GM19025 (cell line): ENCODE data around the gene IFI30.

Source experiments
- ATAC-seq: cut with Tn5 transposase; IDR thresholded peaks from one replicate; pipeline ENCODE4 v1.9.1; 2021; ENCODE audit warnings: mild to moderate bottlenecking, low read depth, moderate library complexity; ENCODE audit not compliant: unreplicated experiment

IFI30 gene

DNA sequence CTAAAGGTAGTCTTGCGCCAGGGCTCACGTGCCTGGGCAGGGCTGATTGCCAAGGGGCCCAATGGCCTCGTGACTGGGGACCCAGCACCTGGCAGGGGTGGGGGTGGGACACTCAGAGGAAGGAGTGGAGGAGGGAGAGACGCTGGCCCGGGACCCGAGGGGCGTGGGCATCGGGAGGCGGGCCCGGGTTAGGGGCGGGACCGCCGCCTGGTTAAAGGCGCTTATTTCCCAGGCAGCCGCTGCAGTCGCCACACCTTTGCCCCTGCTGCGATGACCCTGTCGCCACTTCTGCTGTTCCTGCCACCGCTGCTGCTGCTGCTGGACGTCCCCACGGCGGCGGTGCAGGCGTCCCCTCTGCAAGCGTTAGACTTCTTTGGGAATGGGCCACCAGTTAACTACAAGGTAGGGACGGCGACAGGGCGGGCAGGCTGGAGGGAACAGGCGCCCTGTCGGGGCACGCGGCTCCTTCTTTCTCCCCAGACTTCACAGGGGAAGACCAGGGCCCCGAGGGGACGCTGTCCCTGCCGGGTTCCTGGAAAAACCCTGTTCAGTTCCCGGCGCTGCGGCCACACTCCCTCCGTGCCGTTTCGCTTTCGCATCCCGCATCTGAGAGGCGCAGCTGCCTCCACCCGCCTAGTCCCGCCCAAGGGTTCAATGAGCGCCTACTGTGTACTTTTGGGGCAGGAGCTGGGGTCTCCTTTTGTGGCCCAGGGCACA lies at the start of gene IFI30:
Gene IFI30, plus strand, starts transcription at position 242 of the 717 bp plus-strand sequence. Its CDS starts 29 bp downstream, at position 271.
- peak; percentile 41 for ATAC-seq

DNA sequence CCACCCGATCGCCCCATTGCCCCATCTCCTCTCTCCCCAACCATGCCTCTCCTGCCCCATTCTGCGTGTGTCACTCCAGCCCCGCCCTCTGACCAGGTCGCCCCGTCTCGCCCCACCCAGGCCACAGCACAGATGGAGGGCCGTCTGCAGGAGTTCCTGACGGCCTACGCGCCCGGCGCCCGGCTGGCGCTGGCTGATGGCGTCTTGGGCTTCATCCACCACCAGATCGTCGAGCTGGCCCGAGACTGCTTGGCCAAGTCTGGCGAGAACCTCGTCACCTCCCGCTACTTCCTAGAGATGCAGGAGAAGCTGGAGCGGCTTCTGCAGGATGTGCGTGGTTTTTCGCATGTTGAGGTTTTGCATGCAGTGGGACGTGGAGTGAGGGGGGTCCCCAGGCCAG lies 49.8 kb upstream of the IFI30 start:
- ATAC-seq: no peak

GRCh38 chr19:18126097-18126496 lies 47.5 kb upstream of the IFI30 start:
- ATAC-seq: no peak

- ATAC-seq: no peak
These were observed 45.6 kb upstream of the IFI30 start for GRCh38 chr19:18128044-18128443.

GRCh38 chr19:18128805-18129204 lies 44.8 kb upstream of the IFI30 start:
- ATAC-seq: no peak

- no peak for ATAC-seq
These were observed 42.9 kb upstream of the IFI30 start for GRCh38 chr19:18130523-18131242.

GRCh38 chr19:18131841-18132596 lies 41.6 kb upstream of the IFI30 start:
- ATAC-seq: no peak

- no peak for ATAC-seq
These were observed 37.7 kb upstream of the IFI30 start for GRCh38 chr19:18135712-18136584.

- ATAC-seq: no peak
These were observed 36.4 kb upstream of the IFI30 start for GRCh38 chr19:18137242-18137641.

GRCh38 chr19:18137657-18138339 lies 35.8 kb upstream of the IFI30 start:
- ATAC-seq: no peak

- ATAC-seq: no peak
These were observed 33.1 kb upstream of the IFI30 start for GRCh38 chr19:18140473-18140872.

DNA sequence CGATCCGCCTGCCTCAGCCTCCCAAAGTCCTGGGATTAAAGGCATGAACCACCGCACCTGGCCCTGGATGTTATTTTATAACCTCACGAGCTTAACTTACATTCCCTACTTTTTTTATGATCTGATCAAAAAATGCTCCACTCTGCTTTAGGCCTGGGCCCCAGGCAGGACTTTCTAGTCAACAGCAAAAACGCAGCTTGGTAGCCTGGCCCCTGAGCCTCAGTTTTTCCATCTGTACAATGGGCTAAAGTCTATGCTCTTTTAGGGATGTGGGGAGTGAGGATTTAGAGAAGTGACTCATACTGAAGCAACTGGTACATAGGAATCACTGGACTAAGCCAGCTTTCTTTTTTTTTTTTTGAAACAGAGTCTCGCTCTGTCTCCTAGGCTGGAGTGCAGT lies 32.6 kb upstream of the IFI30 start:
- ATAC-seq: no peak

GRCh38 chr19:18143902-18144301 lies 29.7 kb upstream of the IFI30 start:
- ATAC-seq: no peak

DNA sequence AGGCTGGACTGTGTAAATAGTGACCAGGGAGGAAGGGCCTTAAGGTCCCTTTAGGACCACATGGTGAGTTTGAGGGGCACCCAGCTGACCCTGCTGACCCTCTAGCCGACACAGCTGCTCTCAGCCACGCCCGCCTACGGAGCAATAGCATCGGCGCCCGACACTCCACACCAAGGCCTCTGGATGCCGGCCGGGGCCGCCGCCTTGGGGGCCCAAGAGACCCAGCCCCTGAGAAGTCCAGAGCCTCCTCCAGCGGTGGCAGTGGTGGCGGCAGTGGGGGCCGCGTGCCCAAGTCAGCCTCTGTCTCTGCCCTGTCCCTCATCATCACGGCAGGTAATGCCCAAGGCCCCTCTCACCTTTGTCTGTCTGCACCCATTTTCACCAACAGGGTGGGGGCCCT lies 29.3 kb upstream of the IFI30 start:
- no peak for ATAC-seq

DNA sequence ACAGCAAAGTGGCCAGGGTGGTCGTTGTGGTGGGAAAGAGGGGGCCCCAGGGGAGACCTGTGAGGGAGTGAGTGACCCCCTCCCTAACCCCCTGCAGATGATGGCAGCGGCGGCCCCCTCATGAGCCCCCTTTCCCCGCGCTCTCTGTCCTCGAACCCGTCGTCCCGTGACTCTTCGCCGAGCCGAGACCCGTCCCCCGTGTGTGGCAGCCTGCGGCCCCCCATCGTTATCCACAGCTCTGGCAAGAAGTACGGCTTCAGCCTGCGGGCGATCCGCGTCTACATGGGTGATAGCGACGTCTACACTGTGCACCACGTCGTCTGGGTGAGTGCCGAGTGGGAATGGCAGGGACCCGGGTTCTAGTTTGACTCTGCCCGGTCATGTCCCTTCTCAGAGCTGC lies 28.7 kb upstream of the IFI30 start:
- no peak for ATAC-seq

DNA sequence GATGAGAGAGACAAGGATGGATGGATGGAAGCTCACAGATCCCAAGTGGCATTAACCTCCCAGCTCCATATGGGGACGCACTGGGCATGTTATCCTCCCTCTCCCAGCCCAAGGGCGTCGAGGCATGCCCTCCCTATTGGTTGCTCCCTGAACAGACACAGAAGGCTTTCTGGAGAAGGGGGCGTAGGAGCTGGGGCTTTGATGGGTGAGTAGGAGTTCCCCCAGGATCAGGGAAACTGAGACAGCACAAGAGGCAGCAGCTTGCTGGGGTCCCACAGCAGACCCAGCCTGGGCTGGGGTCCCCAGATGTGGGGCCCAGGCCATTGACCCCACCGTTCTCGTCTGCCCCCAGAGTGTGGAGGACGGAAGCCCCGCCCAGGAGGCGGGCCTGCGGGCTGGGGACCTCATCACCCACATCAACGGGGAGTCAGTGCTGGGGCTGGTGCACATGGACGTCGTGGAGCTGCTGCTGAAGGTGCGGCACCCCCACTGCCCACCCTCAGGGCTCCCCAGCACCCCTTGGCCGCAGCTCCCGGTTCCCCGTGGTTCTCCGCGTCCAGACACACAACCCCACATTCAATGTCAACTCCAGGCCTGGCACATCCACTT lies 28.1 kb upstream of the IFI30 start:
- no peak for ATAC-seq

- no peak for ATAC-seq
These were observed 26.2 kb upstream of the IFI30 start for GRCh38 chr19:18147396-18147795.

GRCh38 chr19:18149596-18149975 lies 24.0 kb upstream of the IFI30 start:
- ATAC-seq: no peak

- ATAC-seq: no peak
These were observed 22.6 kb upstream of the IFI30 start for GRCh38 chr19:18150776-18151624.
